Caco-2 (cell line): ENCODE data around the gene LTB4R2. TPM values are rescaled to one million over a fixed set of nuclear protein-coding genes. Genes with fewer than 3 reads are reported as not detected.

ENCODE experiments used
- BruUV-seq: library from RNA; stranded (reverse); fragments of 400-500 nt; replicated peaks from 2 replicates; lab custom pipeline; 2021; lab: Mats Ljungman, UMichigan
- CTCF ChIA-PET: fragments of 300-600 bp; sonication (Branson Sonifier 250); formaldehyde crosslinking; loops from one replicate; lab custom pipeline; 2022; ENCODE audit warnings: antibody characterized with exemption; lab: Charles Lee
- POLR2A ChIA-PET: fragments of 300-600 bp; sonication (Branson Sonifier 250); formaldehyde crosslinking; loops from one replicate; lab custom pipeline; 2022; ENCODE audit warnings: antibody characterized with exemption; lab: Charles Lee
- DNase-seq, 2 experiments: peaks; one replicate each; pipeline versions ENCODE4 v3.0.0 to v3.0.0-alpha.2; 2020 to 2022
- H3K27me3 ChIP-seq: replicated peaks from 2 replicates; pipeline ENCODE4 v1.6.0; 2011; ENCODE audit warnings: low read length; ENCODE audit not compliant: control insufficient read depth, insufficient read depth
- H3K36me3 ChIP-seq: 2 replicates; pipeline ENCODE4 v1.5.1; 2011; ENCODE audit warnings: low read length; ENCODE audit not compliant: control insufficient read depth, insufficient read depth
- H3K4me1 ChIP-seq: fragments of 250-450 bp; sonication (Bioruptor Pico); 2 replicates; pipeline ENCODE4 v1.5.1; 2020; ENCODE audit warnings: mild to moderate bottlenecking
- H3K4me3 ChIP-seq: 2 replicates; pipeline ENCODE4 v1.5.1; 2011; ENCODE audit warnings: low read depth, mild to moderate bottlenecking, control low read depth, low read length
- H3K9me3 ChIP-seq: fragments of 250-450 bp; sonication (Bioruptor Pico); 2 replicates; pipeline ENCODE4 v1.5.1; 2020; ENCODE audit warnings: mild to moderate bottlenecking, moderate library complexity
- H3K27ac Mint-ChIP-seq: one replicate; pipeline ENCODE4 v1.8.0; 2022; ENCODE audit warnings: mixed read lengths; ENCODE audit not compliant: unreplicated experiment
- H3K27me3 Mint-ChIP-seq: one replicate; pipeline ENCODE4 v1.8.0; 2022; ENCODE audit warnings: mixed read lengths; ENCODE audit not compliant: insufficient read depth, unreplicated experiment
- H3K36me3 Mint-ChIP-seq: one replicate; pipeline ENCODE4 v1.8.0; 2022; ENCODE audit warnings: mild to moderate bottlenecking, mixed read lengths; ENCODE audit not compliant: insufficient read depth, unreplicated experiment
- H3K4me1 Mint-ChIP-seq: one replicate; pipeline ENCODE4 v1.8.0; 2022; ENCODE audit warnings: low read depth, mixed read lengths; ENCODE audit not compliant: unreplicated experiment
- H3K4me3 Mint-ChIP-seq: one replicate; pipeline ENCODE4 v1.8.0; 2022; ENCODE audit warnings: mild to moderate bottlenecking, moderate library complexity, mixed read lengths; ENCODE audit not compliant: unreplicated experiment
- H3K9me3 Mint-ChIP-seq: one replicate; pipeline ENCODE4 v1.8.0; 2022; ENCODE audit warnings: mixed read lengths; ENCODE audit not compliant: unreplicated experiment
- intact Hi-C: fragments of 100-400 bp; cut with micrococcal nuclease; formaldehyde crosslinking; loops from one replicate; pipeline ENCODE4 v1.10.0; 2022; ENCODE audit not compliant: unreplicated experiment
- total RNA-seq: library from RNA; stranded (reverse); gene quantifications from 2 replicates; pipeline ENCODE4 v1.2.3, GENCODE V29; 2022
- TF ChIP-seq, protein P1 (sequence below), 2 experiments: fragments of 200-600 bp in 1 of 2; IDR thresholded peaks; 1 replicate in 1 of 2; 2 replicates in 1 of 2; pipeline versions ENCODE4 v1.5.1 to v1.8.0; 2011 to 2022; ENCODE audit warnings: antibody characterized with exemption in 1 of 2, control low read depth in 1 of 2, inconsistent platforms in 1 of 2, low read depth in 1 of 2, low read length in 1 of 2, mild to moderate bottlenecking in 1 of 2, moderate library complexity in 1 of 2; ENCODE audit not compliant: insufficient read depth in 1 of 2, severe bottlenecking in 1 of 2, unreplicated experiment in 1 of 2

The LTB4R2 gene
- total RNA-seq, 1 experiment from 2014 or later, result 10.3 TPM

GRCh38 chr14:24325041-24325530, 15.1 kb downstream of the LTB4R2 start:
- Histone ChIP-seq H3K4me1 (no peaks in the 10 kb centered on the region), H3K36me3 (no peaks in the 10 kb centered on the region), H3K9me3 (no peaks in the 10 kb centered on the region), H3K4me3 (no peak overlapping the region), H3K27me3 (no peaks in the 10 kb centered on the region; the same call in 1 of the 2 replicates)
- no peaks in the 10 kb centered on the region for H3K36me3 Mint-ChIP-seq
- no peaks in the 10 kb centered on the region for H3K9me3 Mint-ChIP-seq
- peaks cover 3% of the 10 kb centered on the region for H3K27me3 Mint-ChIP-seq
- no peak overlapping the region for H3K4me3 Mint-ChIP-seq
- BruUV-seq, result no TSS peak
- H3K27ac Mint-ChIP-seq, result no peak overlapping the region
- DNase-seq, result no peak
- TF ChIP-seq, protein P1, sequence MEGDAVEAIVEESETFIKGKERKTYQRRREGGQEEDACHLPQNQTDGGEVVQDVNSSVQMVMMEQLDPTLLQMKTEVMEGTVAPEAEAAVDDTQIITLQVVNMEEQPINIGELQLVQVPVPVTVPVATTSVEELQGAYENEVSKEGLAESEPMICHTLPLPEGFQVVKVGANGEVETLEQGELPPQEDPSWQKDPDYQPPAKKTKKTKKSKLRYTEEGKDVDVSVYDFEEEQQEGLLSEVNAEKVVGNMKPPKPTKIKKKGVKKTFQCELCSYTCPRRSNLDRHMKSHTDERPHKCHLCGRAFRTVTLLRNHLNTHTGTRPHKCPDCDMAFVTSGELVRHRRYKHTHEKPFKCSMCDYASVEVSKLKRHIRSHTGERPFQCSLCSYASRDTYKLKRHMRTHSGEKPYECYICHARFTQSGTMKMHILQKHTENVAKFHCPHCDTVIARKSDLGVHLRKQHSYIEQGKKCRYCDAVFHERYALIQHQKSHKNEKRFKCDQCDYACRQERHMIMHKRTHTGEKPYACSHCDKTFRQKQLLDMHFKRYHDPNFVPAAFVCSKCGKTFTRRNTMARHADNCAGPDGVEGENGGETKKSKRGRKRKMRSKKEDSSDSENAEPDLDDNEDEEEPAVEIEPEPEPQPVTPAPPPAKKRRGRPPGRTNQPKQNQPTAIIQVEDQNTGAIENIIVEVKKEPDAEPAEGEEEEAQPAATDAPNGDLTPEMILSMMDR (IDR thresholded peaks at IDR 0.05; ENCODE audit: insufficient read depth in 1 of 2, low read depth in 1 of 2, low read length in 1 of 2, severe bottlenecking in 1 of 2, unreplicated experiment in 1 of 2), result no peak
- intact Hi-C loops, result no loop called here
- H3K4me1 Mint-ChIP-seq, result no peaks in the 10 kb centered on the region
- CTCF ChIA-PET, result interaction anchor here (0.6 to 1.4 kb wide), 3 partner anchors 9 to 106 kb away, joined by 3 read pairs; no protein-coding TSS in a partner anchor
- POLR2A ChIA-PET, result no interaction called here

DNA sequence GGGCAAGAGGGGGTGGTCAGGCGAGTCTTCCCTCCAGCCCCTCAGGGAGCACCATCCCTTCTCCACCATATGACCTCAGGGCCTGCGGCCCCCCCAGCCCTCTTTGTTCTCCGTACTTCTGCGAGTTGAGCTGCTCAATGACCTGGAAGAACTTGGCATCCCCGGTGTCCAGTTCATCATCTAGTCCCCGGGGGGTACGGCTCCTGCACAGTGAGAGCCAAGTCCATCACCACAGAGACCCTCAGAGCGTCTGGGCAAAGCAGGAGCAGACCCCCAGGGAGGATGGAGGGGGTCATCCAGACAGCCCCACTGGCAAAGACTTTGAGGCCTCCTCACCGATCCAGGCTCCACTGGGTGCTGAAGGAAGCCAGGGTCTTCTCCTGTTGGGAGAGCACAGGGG, 16.0 kb downstream of the LTB4R2 start:
- Histone ChIP-seq H3K36me3 (no peaks in the 10 kb centered on the region), H3K4me3 (no peak overlapping the region), H3K9me3 (no peaks in the 10 kb centered on the region), H3K4me1 (no peaks in the 10 kb centered on the region), H3K27me3 (no peaks in the 10 kb centered on the region; the same call in 1 of the 2 replicates)
- H3K9me3 Mint-ChIP-seq, result no peaks in the 10 kb centered on the region
- ChIA-PET CTCF (interaction anchor here (1.4 kb wide), 1 partner anchor 106 kb away, joined by 3 read pairs; no protein-coding TSS in a partner anchor), POLR2A (no interaction called here)
- H3K27ac Mint-ChIP-seq, result no peak overlapping the region
- no peak overlapping the region for H3K4me3 Mint-ChIP-seq
- TF ChIP-seq, protein P1 (IDR thresholded peaks at IDR 0.05; ENCODE audit: insufficient read depth in 1 of 2, low read depth in 1 of 2, low read length in 1 of 2, severe bottlenecking in 1 of 2, unreplicated experiment in 1 of 2), result no peak
- intact Hi-C loops, result no loop called here
- H3K27me3 Mint-ChIP-seq, result no peaks in the 10 kb centered on the region
- no peak for DNase-seq
- no peaks in the 10 kb centered on the region for H3K4me1 Mint-ChIP-seq
- BruUV-seq, result no TSS peak
- no peaks in the 10 kb centered on the region for H3K36me3 Mint-ChIP-seq

- Mint-ChIP-seq H3K4me3 (no peak overlapping the region), H3K27ac (no peak overlapping the region), H3K36me3 (peaks cover 2% of the 10 kb centered on the region), H3K9me3 (no peaks in the 10 kb centered on the region), H3K27me3 (no peaks in the 10 kb centered on the region), H3K4me1 (peaks cover 5% of the 10 kb centered on the region)
- DNase-seq, result no peak
- no TSS peak for BruUV-seq
- H3K9me3 ChIP-seq, result no peaks in the 10 kb centered on the region
- ChIA-PET POLR2A (no interaction called here), CTCF (interaction anchor here (0.6 to 3.1 kb wide), 4 partner anchors 103 to 769 kb away, joined by 3 to 12 read pairs (median 3); no protein-coding TSS in a partner anchor)
- TF ChIP-seq, protein P1 (IDR thresholded peaks at IDR 0.05; ENCODE audit: insufficient read depth in 1 of 2, low read depth in 1 of 2, low read length in 1 of 2, severe bottlenecking in 1 of 2, unreplicated experiment in 1 of 2), result no peak
- no peak overlapping the region for H3K4me3 ChIP-seq
- H3K36me3 ChIP-seq, result no peaks in the 10 kb centered on the region
- intact Hi-C loops, result no loop called here
- H3K27me3 ChIP-seq, result no peaks in the 10 kb centered on the region; the same call in 1 of the 2 replicates
- H3K4me1 ChIP-seq, result no peaks in the 10 kb centered on the region
These were observed 17.4 kb downstream of the LTB4R2 start for GRCh38 chr14:24327303-24327702.
